HFFc6 (cell line): ENCODE results near the gene SLC9C2. TPM values are rescaled to one million over a fixed set of nuclear protein-coding genes. Genes with fewer than 3 reads are reported as not detected.

Experiments
- DNase-seq: peaks from one replicate; pipeline ENCODE4 v3.0.0-alpha.2; 2018
- H3K27ac Mint-ChIP-seq: 2 replicates; pipeline ENCODE4 v1.8.0; 2020; ENCODE audit warnings: mild to moderate bottlenecking, mixed read lengths
- H3K27me3 Mint-ChIP-seq: 2 replicates; pipeline ENCODE4 v1.8.0; 2021; ENCODE audit warnings: mild to moderate bottlenecking, moderate library complexity, mixed read lengths; ENCODE audit not compliant: insufficient read depth
- H3K36me3 Mint-ChIP-seq: 2 replicates; pipeline ENCODE4 v1.8.0; 2021; ENCODE audit warnings: low read depth, mixed read lengths
- H3K4me1 Mint-ChIP-seq: 2 replicates; pipeline ENCODE4 v1.8.0; 2020; ENCODE audit warnings: low read depth, mixed read lengths
- H3K4me3 Mint-ChIP-seq: 2 replicates; pipeline ENCODE4 v1.8.0; 2020; ENCODE audit warnings: mild to moderate bottlenecking, moderate library complexity, mixed read lengths
- H3K9me3 Mint-ChIP-seq: 2 replicates; pipeline ENCODE4 v1.8.0; 2020; ENCODE audit warnings: mild to moderate bottlenecking, mixed read lengths
- total RNA-seq, 6 experiments: library from RNA; stranded (reverse); fragmentation: NEBNext Ultra II Directional; extraction: Animal tissue kit (Norgen Biotek cat#: 25700); gene quantifications; 2 replicates in 1 of 6; 3 replicates in 5 of 6; pipeline ENCODE4 v1.2.3, GENCODE V29; 2021
- TF ChIP-seq, protein P1 (sequence below): fragments of 200-600 bp; sonication (generic); IDR thresholded peaks from 2 replicates; pipeline ENCODE4 v1.5.0; 2021; ENCODE audit warnings: antibody characterized with exemption, mild to moderate bottlenecking

Gene SLC9C2
- total RNA-seq, 6 experiments from 2014 or later: not detected

GRCh38 chr1:173488001-173488400 is 114.9 kb downstream of the SLC9C2 start:
- Mint-ChIP-seq H3K9me3 (peaks cover under 1% of the 10 kb centered on the region; the same call in 1 of the 2 replicates), H3K36me3 (peaks cover 43% of the 10 kb centered on the region), H3K27ac (peak overlapping the region; percentile 16; the same call in 1 of the 2 replicates), H3K4me1 (peaks cover 10% of the 10 kb centered on the region; the same call in 1 of the 2 replicates), H3K27me3 (no peaks in the 10 kb centered on the region; the same call in none of the 2 replicates), H3K4me3 (no peak overlapping the region)
- TF ChIP-seq, protein P1, sequence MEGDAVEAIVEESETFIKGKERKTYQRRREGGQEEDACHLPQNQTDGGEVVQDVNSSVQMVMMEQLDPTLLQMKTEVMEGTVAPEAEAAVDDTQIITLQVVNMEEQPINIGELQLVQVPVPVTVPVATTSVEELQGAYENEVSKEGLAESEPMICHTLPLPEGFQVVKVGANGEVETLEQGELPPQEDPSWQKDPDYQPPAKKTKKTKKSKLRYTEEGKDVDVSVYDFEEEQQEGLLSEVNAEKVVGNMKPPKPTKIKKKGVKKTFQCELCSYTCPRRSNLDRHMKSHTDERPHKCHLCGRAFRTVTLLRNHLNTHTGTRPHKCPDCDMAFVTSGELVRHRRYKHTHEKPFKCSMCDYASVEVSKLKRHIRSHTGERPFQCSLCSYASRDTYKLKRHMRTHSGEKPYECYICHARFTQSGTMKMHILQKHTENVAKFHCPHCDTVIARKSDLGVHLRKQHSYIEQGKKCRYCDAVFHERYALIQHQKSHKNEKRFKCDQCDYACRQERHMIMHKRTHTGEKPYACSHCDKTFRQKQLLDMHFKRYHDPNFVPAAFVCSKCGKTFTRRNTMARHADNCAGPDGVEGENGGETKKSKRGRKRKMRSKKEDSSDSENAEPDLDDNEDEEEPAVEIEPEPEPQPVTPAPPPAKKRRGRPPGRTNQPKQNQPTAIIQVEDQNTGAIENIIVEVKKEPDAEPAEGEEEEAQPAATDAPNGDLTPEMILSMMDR: no peak
- no peak for DNase-seq

DNA sequence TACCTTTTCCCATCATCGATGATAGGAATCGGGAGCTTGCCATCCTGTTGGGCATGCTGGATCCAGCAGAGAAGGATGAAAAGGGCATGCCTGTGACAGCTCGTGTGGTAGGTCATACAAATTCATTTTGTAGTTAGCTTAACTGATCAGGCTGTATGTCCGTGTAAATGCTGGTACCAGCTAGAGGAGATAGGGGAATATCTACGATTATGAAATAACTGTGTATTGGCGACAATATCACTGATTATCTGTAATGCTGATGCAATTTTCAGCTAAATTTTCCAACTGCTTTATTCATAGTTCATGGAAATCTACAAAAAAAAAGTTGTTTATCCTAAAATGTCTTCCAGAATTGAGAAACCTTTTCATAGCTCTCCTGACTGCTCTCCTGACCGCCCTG is 117.5 kb downstream of the SLC9C2 start:
- Mint-ChIP-seq H3K27me3 (peaks cover 1% of the 10 kb centered on the region), H3K9me3 (no peaks in the 10 kb centered on the region), H3K4me1 (peaks cover 26% of the 10 kb centered on the region), H3K4me3 (no peak overlapping the region), H3K36me3 (peaks cover 63% of the 10 kb centered on the region), H3K27ac (no peak overlapping the region)
- no peak for DNase-seq
- TF ChIP-seq, protein P1: no peak

GRCh38 chr1:173484276-173484675 is 118.6 kb downstream of the SLC9C2 start:
- Mint-ChIP-seq H3K4me1 (peaks cover 32% of the 10 kb centered on the region), H3K4me3 (no peak overlapping the region), H3K36me3 (peaks cover 74% of the 10 kb centered on the region), H3K9me3 (no peaks in the 10 kb centered on the region), H3K27ac (peak overlapping the region; percentile 44; the same call in 1 of the 2 replicates), H3K27me3 (peaks cover 1% of the 10 kb centered on the region)
- DNase-seq: no peak
- TF ChIP-seq, protein P1: no peak

GRCh38 chr1:173482683-173483082 is 120.2 kb downstream of the SLC9C2 start:
- Mint-ChIP-seq H3K4me1 (peaks cover 37% of the 10 kb centered on the region), H3K9me3 (no peaks in the 10 kb centered on the region), H3K4me3 (no peak overlapping the region), H3K27ac (no peak overlapping the region), H3K27me3 (peaks cover 4% of the 10 kb centered on the region), H3K36me3 (peaks cover 68% of the 10 kb centered on the region)
- no peak for DNase-seq
- TF ChIP-seq, protein P1: no peak

DNA sequence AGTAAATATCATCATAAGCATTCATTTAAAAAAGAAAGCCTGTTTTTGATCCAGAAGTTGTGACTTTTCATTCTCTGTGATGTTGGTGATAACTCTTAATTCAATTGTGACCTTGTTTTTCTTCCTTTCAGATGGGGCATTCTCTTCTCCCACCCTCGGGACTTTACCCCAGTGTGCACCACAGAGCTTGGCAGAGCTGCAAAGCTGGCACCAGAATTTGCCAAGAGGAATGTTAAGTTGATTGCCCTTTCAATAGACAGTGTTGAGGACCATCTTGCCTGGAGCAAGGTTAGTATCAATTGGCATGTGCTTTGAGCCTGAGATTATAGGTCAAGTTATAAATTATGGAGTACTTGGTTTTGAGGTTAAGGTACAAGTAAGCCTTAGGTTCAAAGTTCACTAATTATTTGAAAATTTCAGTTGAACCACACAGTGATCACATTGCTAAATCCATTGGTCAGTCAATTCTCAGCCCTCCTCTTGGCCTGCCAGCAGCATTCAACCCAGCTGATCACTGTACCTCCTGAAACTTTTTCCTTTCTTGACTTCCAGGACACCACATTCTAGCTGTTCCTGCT is 121.6 kb downstream of the SLC9C2 start:
- Mint-ChIP-seq H3K9me3 (no peaks in the 10 kb centered on the region), H3K27me3 (peaks cover 5% of the 10 kb centered on the region), H3K4me3 (no peak overlapping the region), H3K4me1 (peaks cover 37% of the 10 kb centered on the region), H3K27ac (peak overlapping the region; percentile 47; the same call in 1 of the 2 replicates), H3K36me3 (peaks cover 63% of the 10 kb centered on the region)
- TF ChIP-seq, protein P1: no peak
- no peak for DNase-seq
